Caki2 (cell line): ENCODE results near the gene HS1BP3. TPM values are rescaled to one million over a fixed set of nuclear protein-coding genes. Genes with fewer than 3 reads are reported as not detected.
A peak's percentile ranks its signal among the peaks of the same experiment; 100 is the strongest.

ENCODE experiments used
- DNase-seq: peaks from one replicate; pipeline ENCODE4 v3.0.0-alpha.2; 2015; ENCODE audit warnings: low read depth
- in situ Hi-C: cut with HindIII; loops from 2 replicates; pipeline ENCODE4 v1.10.0; 2016; ENCODE audit warnings: low sequenced_read_pairs, low pct_unique_long_range_greater_than_20kb, mixed read lengths
- total RNA-seq: library from RNA; depleted of rRNA; stranded (reverse); fragments of >200 nt; shearing (Covaris generic); gene quantifications from 2 replicates; pipeline ENCODE4 v1.2.3, GENCODE V29; 2014; ENCODE audit warnings: low replicate concordance

The HS1BP3 gene
- total RNA-seq, 1 experiment from 2014 or later, result 66.2 TPM

- in situ Hi-C loops, result loop anchor here (25.0 kb wide), 1 partner anchor 202 kb away; the partner anchor contains the start of gene RHOB
- no peak for DNase-seq
Measured at GRCh38 chr2:20638646-20639430, 12.1 kb downstream of the HS1BP3 start.

- no peak for DNase-seq
- in situ Hi-C loops, result loop anchor here (25.0 kb wide), 1 partner anchor 201 kb away; the partner anchor contains the start of gene RHOB
Measured at GRCh38 chr2:20638014-20638413, 12.9 kb downstream of the HS1BP3 start.

- no peak for DNase-seq
- in situ Hi-C loops, result loop anchor here (25.0 kb wide), 1 partner anchor 200 kb away; the partner anchor contains the start of gene RHOB
Measured at GRCh38 chr2:20637147-20637546, 13.8 kb downstream of the HS1BP3 start.

- DNase-seq, result peak; percentile 61
- in situ Hi-C loops, result loop anchor here (25.0 kb wide), 1 partner anchor 199 kb away; the partner anchor contains the start of gene RHOB
Measured at GRCh38 chr2:20635675-20636584, 15.0 kb downstream of the HS1BP3 start.

- in situ Hi-C loops, result loop anchor here (25.0 kb wide), 1 partner anchor 198 kb away; the partner anchor contains the start of gene RHOB
- DNase-seq, result no peak
Measured at GRCh38 chr2:20635113-20635510, 15.8 kb downstream of the HS1BP3 start.

GRCh38 chr2:20634507-20635112 lies 16.3 kb downstream of the HS1BP3 start:
- in situ Hi-C loops, result loop anchor here (25.0 kb wide), 1 partner anchor 197 kb away; the partner anchor contains the start of gene RHOB
- no peak for DNase-seq

GRCh38 chr2:20633794-20634506 lies 16.9 kb downstream of the HS1BP3 start:
- DNase-seq, result no peak
- in situ Hi-C loops, result loop anchor here (25.0 kb wide), 1 partner anchor 197 kb away; the partner anchor contains the start of gene RHOB

- in situ Hi-C loops, result loop anchor here (25.0 kb wide), 1 partner anchor 196 kb away; the partner anchor contains the start of gene RHOB
Measured at GRCh38 chr2:20633001-20633400, 17.9 kb downstream of the HS1BP3 start.

GRCh38 chr2:20632446-20632990 lies 18.4 kb downstream of the HS1BP3 start:
- DNase-seq, result no peak
- in situ Hi-C loops, result loop anchor here (25.0 kb wide), 1 partner anchor 195 kb away; the partner anchor contains the start of gene RHOB

More at GRCh38 chr2:20633001-20633400, 17.9 kb downstream of the HS1BP3 start:
- no peak for DNase-seq

- in situ Hi-C loops, result loop anchor here (25.0 kb wide), 1 partner anchor 194 kb away; the partner anchor contains the start of gene RHOB
- no peak for DNase-seq
Measured at GRCh38 chr2:20631617-20632307, 19.1 kb downstream of the HS1BP3 start.

- in situ Hi-C loops, result loop anchor here (25.0 kb wide), 1 partner anchor 194 kb away; the partner anchor contains the start of gene RHOB
- no peak for DNase-seq
Measured at GRCh38 chr2:20630967-20631366, 19.9 kb downstream of the HS1BP3 start.

- in situ Hi-C loops, result loop anchor here (25.0 kb wide), 1 partner anchor 192 kb away; the partner anchor contains the start of gene RHOB
- DNase-seq, result no peak
Measured at GRCh38 chr2:20629581-20630171, 21.2 kb downstream of the HS1BP3 start.

GRCh38 chr2:20629181-20629580 lies 21.7 kb downstream of the HS1BP3 start:
- in situ Hi-C loops, result loop anchor here (25.0 kb wide), 1 partner anchor 192 kb away; the partner anchor contains the start of gene RHOB
- DNase-seq, result no peak

GRCh38 chr2:20627712-20628380 lies 23.1 kb downstream of the HS1BP3 start:
- no peak for DNase-seq
- in situ Hi-C loops, result loop anchor here (25.0 kb wide), 1 partner anchor 191 kb away; the partner anchor contains the start of gene RHOB
